Osteocyte (in vitro differentiated cells): ENCODE results near the gene OR6B1. TPM values are rescaled to one million over a fixed set of nuclear protein-coding genes. Genes with fewer than 3 reads are reported as not detected.

Source experiments
- DNase-seq: peaks from one replicate; pipeline ENCODE4 v3.0.0; 2021; ENCODE audit warnings: mixed read lengths; ENCODE audit not compliant: unreplicated experiment; ENCODE audit errors: extremely low spot score
- H3K27ac Mint-ChIP-seq: one replicate; pipeline ENCODE4 v1.8.0; 2021; ENCODE audit warnings: mild to moderate bottlenecking, mixed read lengths; ENCODE audit not compliant: unreplicated experiment
- H3K27me3 Mint-ChIP-seq: one replicate; pipeline ENCODE4 v1.8.0; 2021; ENCODE audit warnings: mixed read lengths; ENCODE audit not compliant: unreplicated experiment
- H3K36me3 Mint-ChIP-seq: one replicate; pipeline ENCODE4 v1.8.0; 2021; ENCODE audit warnings: mixed read lengths; ENCODE audit not compliant: unreplicated experiment
- H3K4me1 Mint-ChIP-seq: one replicate; pipeline ENCODE4 v1.8.0; 2021; ENCODE audit warnings: mixed read lengths; ENCODE audit not compliant: unreplicated experiment
- H3K4me3 Mint-ChIP-seq: one replicate; pipeline ENCODE4 v1.8.0; 2021; ENCODE audit warnings: mild to moderate bottlenecking, moderate library complexity, mixed read lengths; ENCODE audit not compliant: unreplicated experiment
- H3K9me3 Mint-ChIP-seq: one replicate; pipeline ENCODE4 v1.8.0; 2021; ENCODE audit warnings: mixed read lengths; ENCODE audit not compliant: unreplicated experiment
- total RNA-seq: library from RNA; stranded (reverse); gene quantifications from 2 replicates; pipeline ENCODE4 v1.2.1, GENCODE V29; 2021
- TF ChIP-seq, protein P1 (sequence below): fragments of 200-600 bp; sonication (generic); IDR thresholded peaks from 2 replicates; pipeline ENCODE4 v1.5.0; 2021; ENCODE audit warnings: antibody characterized with exemption, mild to moderate bottlenecking, moderate library complexity

The OR6B1 gene
- total RNA-seq, 1 donor from 2014 or later, result not detected

DNA sequence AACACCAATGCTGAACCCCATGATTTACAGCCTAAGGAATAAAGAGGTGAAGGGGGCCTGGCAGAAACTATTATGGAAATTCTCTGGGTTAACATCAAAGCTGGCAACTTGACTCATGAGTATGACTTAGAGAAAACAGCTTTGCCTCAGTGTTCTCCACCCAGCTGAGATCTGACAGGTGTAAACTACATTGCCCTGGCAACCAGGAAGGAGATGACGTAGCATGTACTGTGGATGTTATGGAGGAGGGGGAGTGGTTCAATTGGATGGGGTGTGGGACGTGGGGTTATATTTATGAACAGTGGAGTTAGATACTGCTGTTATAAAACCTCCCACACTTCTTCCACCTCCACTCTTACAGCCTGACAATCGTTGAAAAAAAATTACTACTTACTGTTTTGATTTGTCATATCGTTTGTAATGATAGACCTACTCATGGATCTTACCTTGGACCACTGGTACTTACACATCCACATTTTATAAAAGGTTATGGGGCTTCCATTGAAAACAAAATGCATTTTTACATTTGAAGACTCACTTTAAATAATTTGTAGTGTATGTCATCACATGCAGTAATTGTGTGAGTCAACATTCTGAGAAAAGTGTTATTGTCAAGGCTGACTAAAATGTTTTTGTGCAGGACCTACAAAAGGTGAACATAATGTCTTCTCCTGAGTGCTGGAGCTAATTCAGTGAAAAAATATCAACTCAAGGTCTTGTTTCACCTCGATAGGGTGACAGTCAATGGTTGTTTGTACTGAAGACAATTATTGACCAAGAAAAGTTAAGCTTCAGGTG is 39.1 kb upstream of the OR6B1 start:
- Mint-ChIP-seq H3K4me3 (no peak overlapping the region), H3K27ac (no peak overlapping the region), H3K4me1 (no peaks in the 10 kb centered on the region), H3K36me3 (no peaks in the 10 kb centered on the region), H3K9me3 (no peaks in the 10 kb centered on the region), H3K27me3 (peaks cover 43% of the 10 kb centered on the region)
- TF ChIP-seq, protein P1, sequence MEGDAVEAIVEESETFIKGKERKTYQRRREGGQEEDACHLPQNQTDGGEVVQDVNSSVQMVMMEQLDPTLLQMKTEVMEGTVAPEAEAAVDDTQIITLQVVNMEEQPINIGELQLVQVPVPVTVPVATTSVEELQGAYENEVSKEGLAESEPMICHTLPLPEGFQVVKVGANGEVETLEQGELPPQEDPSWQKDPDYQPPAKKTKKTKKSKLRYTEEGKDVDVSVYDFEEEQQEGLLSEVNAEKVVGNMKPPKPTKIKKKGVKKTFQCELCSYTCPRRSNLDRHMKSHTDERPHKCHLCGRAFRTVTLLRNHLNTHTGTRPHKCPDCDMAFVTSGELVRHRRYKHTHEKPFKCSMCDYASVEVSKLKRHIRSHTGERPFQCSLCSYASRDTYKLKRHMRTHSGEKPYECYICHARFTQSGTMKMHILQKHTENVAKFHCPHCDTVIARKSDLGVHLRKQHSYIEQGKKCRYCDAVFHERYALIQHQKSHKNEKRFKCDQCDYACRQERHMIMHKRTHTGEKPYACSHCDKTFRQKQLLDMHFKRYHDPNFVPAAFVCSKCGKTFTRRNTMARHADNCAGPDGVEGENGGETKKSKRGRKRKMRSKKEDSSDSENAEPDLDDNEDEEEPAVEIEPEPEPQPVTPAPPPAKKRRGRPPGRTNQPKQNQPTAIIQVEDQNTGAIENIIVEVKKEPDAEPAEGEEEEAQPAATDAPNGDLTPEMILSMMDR, result no peak
- no peak for DNase-seq

DNA sequence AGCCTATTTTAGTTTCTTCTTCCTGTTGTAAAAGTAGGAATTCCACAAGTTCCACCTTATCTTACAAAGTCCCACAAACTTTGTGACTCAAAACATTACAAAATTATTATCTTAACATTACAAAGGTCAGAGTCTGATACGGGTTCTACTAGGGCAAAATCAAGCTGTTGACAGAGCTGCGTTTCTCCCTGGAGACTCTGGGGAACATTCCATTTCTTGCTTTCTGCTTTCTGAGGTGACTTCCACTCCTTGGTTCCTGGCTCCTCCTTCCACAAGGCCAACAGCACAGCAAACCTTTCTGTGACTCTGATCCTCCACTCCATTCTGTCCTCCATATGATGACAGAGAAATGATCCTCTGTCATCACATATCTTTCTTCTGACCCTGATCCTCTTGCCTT is 34.8 kb upstream of the OR6B1 start:
- Mint-ChIP-seq H3K9me3 (no peaks in the 10 kb centered on the region), H3K4me3 (no peak overlapping the region), H3K27me3 (peaks cover 18% of the 10 kb centered on the region), H3K4me1 (no peaks in the 10 kb centered on the region), H3K27ac (no peak overlapping the region), H3K36me3 (no peaks in the 10 kb centered on the region)
- no peak for DNase-seq
- TF ChIP-seq, protein P1, result no peak

DNA sequence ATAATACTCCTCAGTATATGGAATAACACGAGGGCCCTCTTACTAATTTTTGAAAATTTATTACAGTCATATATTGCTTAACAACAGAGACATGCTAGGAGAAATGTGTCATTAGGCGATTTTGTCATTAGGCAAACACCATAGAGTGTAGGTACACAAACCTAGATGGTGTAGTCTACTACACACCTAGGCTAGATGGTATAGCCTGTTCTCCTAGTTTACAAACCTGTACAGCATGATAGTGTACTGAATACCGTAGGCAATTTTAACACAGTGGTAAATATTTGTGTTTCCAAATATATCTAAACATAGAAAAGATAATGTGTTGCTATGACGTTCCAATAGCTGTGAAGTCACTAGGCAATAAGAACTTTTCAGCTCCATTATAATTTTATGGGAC is 32.7 kb upstream of the OR6B1 start:
- DNase-seq, result no peak

DNA sequence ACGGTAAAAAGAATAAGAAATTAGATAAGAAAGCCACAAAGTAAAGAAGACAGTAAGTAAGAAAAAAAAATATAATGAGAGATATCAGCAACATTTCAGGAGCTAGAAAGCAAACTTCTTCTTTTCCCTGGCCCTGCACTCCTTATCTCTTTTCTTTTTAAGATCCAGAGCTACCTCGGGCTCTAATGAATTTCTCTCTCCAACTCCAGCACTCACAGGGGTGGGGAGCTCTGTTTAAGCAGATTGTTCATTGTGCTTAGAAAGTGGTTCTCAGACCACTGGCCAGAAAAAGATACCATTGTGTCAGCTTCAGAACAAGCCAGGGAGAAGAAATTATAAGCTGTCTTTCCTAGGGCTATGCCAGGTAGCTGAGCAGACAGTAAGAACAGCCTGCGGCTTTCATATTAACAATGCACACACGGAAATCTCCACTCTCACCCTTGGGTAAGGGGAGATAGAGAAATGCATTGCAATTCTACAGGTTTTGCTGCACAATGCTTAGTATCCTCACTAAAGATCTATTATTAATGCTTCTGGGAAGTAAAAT is 26.2 kb upstream of the OR6B1 start:
- H3K36me3 Mint-ChIP-seq, result no peaks in the 10 kb centered on the region
- H3K4me1 Mint-ChIP-seq, result peaks cover 7% of the 10 kb centered on the region
- H3K4me3 Mint-ChIP-seq, result no peak overlapping the region
- no peak for DNase-seq
- H3K9me3 Mint-ChIP-seq, result peaks cover 5% of the 10 kb centered on the region
- no peaks in the 10 kb centered on the region for H3K27me3 Mint-ChIP-seq
- no peak overlapping the region for H3K27ac Mint-ChIP-seq
- TF ChIP-seq, protein P1, result no peak

More for the DNA sequence above, 32.7 kb upstream of the OR6B1 start:
- Mint-ChIP-seq H3K36me3 (no peaks in the 10 kb centered on the region), H3K4me1 (no peaks in the 10 kb centered on the region), H3K9me3 (peaks cover 5% of the 10 kb centered on the region), H3K4me3 (no peak overlapping the region), H3K27ac (no peak overlapping the region), H3K27me3 (peaks cover 12% of the 10 kb centered on the region)
- TF ChIP-seq, protein P1, result no peak

DNA sequence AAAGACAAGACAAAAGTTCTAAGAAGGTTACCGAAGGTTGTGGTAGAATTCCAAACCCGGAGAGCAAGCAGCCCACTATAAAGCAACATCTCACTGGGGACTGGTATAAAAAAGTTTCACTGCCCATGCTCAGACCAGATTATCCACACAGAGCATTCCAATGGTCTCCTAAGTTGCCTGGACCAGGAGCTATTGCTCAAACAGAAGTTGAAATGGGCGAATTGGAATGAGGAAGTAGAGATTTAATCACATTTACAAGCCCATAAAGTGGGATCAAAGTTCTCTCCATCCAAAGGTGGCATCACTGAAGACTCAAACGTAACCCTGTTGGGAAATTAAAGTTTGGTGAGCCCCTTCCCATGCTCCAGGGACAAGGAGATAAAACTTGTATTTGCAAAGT is 25.7 kb upstream of the OR6B1 start:
- Mint-ChIP-seq H3K9me3 (peaks cover 5% of the 10 kb centered on the region), H3K27ac (no peak overlapping the region), H3K36me3 (no peaks in the 10 kb centered on the region), H3K27me3 (no peaks in the 10 kb centered on the region), H3K4me1 (peaks cover 13% of the 10 kb centered on the region), H3K4me3 (no peak overlapping the region)
- no peak for DNase-seq
- TF ChIP-seq, protein P1, result no peak
